HG03196 (cell line): ENCODE results near the gene CLTA.
"Not testable (repeated sequence)": the region's sequence is repeated elsewhere in the genome, so short reads cannot be mapped to it uniquely, and the experiment has no call there.

Experiments
- ATAC-seq: cut with Tn5 transposase; IDR thresholded peaks from one replicate; pipeline ENCODE4 v1.9.1; 2021; ENCODE audit not compliant: unreplicated experiment

Gene CLTA

GRCh38 chr9:36158122-36158521 lies 32.6 kb upstream of the CLTA start:
- ATAC-seq: no peak

GRCh38 chr9:36158917-36159316 lies 31.8 kb upstream of the CLTA start:
- ATAC-seq: no peak

- ATAC-seq: not testable (repeated sequence)
Observed at GRCh38 chr9:36159509-36159908, 31.2 kb upstream of the CLTA start.

DNA sequence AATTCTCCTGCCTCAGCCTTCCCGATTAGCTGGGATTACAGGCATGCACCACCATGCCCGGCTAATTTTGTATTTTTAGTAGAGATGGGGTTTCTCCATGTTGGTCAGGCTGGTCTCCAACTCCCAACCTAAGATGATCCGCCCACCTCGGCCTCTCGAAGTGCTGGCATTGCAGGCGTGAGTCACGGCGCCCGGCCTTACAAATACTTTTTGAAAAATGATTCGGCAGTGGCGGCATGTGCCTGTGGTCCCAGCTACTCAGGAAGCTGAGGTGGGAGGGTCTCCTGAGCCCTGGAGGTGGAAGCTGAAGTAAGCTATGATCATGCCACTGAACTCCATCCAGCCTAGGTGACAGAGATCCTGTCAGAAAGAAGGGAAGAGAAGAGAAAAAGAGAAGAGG lies 30.6 kb upstream of the CLTA start:
- ATAC-seq: not testable (repeated sequence)

DNA sequence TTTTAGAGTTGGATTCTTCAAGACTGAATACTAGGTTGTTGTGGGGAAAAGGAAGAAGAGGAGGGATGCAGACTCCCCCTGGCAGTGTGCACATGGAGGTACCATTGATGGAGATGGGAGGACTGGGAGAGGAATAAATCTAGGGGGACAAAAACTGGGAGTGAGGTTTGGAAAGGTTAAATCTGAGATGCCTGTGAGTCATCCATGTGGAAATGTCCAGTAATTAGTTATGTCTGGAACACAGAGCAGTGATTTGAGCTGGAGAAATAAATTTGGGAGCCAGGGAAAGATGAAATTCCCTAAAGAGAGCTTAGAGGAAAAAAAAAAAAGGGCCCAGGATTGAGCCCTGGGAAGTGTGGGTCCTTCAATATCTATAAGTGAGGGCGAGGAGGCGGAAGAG lies 29.5 kb upstream of the CLTA start:
- no peak for ATAC-seq

DNA sequence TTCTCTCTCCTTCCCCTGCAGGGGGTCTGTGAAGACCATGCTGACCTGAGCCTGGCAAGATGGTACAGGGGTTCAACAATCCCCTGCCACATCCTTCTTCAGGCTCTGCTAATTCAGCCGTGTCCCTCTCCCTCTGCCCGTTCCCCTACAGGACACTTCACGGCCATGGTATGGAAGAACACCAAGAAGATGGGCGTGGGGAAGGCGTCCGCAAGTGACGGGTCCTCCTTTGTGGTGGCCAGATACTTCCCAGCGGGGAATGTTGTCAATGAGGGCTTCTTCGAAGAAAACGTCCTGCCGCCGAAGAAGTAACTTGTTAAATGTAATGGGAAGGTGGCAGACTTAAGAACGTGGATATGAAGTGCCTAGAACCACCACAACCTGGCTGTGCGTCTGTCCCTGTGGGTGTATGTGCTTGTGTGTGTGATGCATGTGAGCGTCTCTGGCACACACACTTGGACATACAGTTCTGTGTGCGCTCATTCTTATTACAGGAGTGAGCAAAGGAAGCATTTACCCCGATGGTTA lies 28.4 kb upstream of the CLTA start:
- ATAC-seq: no peak

DNA sequence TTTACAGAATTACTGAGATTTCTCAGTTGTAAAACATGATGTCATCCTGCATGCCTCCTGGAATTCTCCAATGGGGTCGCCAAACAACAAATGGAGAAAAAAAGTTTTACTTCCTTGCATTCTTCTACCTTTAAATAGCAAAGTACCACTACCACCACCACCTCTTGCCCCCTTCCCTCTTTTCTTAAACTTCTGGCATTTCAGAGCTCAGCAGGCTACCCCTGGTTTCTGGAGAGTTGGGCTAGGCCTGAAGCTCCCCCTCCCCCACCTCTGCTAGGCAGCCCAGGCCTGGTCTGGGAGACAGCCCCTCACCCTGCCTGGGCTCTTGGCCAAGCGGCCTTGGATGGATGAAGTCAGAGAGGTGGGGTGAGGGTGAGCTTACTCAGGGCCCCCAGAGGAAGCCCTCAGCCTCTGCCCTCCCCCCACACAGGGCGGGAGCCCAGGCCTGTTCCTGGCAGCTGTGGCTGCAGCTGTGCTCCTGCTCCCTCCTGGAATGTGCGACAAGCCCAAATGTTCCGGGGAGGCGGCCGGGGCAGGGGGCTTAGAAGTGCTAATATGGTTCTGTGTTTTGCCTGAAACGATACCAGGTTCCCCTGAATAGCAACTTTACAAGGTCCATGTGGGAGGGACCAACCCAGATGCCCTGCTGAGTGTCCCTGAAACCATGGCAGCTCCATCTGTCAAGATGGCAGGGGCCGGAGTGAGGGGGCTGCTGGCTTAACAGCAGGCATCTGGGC lies 27.5 kb upstream of the CLTA start:
- no peak for ATAC-seq

DNA sequence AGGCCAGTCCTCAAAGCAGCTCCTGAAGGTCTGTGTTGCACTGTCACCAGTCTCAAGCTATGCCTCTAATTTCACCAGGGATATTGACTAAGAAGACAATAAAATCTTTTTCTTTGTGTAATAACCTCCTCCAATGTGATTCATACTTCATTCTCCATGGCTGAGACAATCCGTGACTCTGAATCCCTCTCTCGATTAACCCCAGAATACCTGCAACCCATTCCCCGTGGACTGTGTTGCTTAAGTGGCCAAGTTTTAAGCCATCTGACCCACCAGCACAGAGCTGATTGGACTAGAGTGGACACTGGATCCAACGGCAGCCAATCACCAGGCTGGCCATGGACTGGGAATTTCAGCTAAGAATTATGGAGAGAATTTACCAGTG lies 26.9 kb upstream of the CLTA start:
- no peak for ATAC-seq

GRCh38 chr9:36164372-36164771 lies 26.3 kb upstream of the CLTA start:
- ATAC-seq: no peak

DNA sequence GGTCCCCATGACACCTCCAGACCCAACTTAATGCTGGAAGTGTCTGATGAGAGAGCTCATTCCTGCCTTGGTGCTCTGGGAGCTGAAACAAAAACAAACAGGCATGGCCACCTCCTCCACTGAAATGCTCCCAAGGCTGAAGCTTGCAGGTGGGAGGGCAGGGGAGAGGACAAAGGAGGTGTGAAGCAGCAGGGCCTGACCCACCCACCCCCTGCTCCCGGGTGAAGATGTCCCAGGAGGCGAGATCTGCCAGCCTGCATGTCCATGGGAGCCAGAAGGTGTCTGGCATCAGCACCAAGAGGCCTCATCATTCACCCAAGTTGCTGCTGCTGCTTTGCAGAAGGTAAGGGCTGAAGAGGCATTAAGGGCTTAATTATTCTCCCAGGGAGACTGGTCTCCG lies 25.7 kb upstream of the CLTA start:
- no peak for ATAC-seq

DNA sequence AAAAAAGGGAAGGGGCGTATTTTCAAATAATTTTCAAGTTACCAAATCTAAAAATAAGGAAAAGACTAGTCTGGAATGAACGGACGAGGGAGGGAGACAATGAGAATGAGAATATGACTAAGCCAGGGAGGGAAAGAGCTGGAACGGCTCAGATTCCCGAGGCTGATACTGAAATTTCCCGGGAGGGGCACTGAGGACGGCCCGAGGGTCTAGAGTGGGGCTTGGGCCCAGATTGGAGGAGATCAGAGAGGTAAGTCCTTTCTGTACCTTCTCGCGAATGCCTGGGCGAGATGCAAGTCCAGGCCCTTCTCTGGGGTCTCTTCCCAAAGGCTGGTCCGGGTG lies 24.9 kb upstream of the CLTA start:
- ATAC-seq: no peak

DNA sequence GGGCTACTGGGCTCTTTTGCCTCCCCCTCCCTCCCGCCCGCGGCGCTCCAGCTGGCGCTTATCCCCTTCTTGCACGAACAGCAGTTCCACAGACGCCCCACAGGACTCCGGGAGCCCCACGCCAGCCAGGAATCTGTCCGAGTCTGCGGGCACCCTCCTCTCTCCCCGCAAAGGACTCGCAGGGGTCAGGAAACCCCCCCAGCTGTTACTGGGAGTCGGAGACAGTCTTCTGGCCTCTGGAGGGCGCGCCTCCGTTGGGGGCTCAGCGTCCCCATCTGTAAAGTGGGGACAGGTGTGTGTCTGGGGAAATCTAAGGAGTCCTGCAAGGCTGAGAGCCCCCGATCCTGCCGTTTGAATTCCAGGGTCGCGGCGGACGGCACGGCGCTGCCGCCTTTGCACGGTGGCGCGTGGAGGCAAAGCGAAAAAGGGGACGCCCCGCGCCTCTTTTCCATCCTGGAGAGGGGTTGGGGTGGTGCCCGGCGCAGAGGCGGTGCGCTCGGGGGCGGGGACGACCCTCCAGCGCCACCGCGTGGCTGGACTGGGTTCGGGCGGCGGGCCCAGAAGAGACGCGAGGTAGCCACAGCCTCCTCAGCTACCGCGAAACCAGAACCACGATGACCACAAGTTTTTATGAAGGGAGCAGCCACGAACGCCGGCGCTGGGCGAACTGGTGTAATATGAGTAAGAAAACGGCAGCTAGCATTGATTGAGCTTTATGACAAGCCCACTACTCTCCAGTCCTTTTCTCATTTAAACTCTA lies 24.4 kb upstream of the CLTA start:
- ATAC-seq: peak; percentile 86

DNA sequence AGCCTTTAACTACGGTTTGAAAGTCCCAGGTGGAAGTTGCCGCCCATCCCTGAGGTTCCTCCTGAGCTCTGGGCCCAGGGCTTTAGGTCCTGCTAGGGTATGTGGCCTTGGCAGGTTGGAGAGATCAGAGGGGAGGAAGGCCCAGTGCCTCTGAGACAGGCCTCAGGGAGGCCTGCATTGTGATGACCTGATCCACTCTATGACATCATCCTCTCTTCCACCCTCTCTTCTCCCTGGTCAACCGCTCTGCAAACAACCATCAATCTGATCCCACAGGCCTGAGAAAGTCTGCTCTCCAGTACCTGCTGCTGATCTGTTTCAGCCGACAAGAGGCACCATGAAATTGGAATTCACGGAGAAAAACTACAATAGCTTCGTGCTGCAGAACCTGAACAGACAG lies 21.6 kb upstream of the CLTA start, which contains the start of gene CCIN:
TSS of gene CCIN (plus strand) at position 223 of the 400 bp plus-strand sequence. CDS start at position 338, 115 bp downstream.
- ATAC-seq: no peak

DNA sequence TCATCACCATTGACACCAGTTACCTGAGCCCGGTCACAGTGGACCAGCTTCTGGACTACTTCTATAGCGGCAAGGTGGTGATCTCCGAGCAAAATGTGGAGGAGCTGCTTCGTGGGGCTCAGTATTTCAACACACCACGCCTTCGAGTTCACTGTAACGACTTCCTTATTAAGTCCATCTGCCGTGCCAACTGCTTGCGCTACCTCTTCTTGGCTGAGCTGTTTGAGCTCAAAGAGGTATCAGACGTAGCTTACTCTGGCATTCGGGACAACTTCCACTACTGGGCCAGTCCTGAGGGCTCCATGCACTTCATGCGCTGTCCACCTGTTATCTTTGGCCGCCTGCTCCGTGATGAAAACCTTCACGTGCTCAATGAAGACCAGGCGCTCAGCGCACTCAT lies 21.0 kb upstream of the CLTA start:
- ATAC-seq: no peak

DNA sequence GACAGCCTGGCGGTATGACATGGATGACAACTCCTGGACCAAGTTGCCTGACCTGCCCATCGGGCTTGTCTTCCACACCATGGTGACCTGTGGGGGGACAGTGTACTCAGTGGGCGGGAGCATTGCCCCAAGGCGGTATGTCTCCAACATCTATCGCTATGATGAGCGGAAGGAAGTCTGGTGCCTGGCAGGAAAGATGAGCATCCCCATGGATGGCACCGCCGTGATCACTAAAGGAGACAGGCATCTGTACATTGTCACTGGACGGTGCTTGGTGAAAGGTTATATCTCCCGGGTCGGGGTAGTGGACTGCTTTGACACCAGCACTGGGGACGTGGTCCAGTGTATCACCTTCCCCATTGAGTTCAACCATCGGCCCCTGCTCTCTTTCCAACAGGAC lies 20.2 kb upstream of the CLTA start:
- ATAC-seq: no peak

GRCh38 chr9:36173861-36174260 lies 16.9 kb upstream of the CLTA start:
- ATAC-seq: no peak

- no peak for ATAC-seq
Observed at GRCh38 chr9:36174271-36174670, 16.4 kb upstream of the CLTA start.

DNA sequence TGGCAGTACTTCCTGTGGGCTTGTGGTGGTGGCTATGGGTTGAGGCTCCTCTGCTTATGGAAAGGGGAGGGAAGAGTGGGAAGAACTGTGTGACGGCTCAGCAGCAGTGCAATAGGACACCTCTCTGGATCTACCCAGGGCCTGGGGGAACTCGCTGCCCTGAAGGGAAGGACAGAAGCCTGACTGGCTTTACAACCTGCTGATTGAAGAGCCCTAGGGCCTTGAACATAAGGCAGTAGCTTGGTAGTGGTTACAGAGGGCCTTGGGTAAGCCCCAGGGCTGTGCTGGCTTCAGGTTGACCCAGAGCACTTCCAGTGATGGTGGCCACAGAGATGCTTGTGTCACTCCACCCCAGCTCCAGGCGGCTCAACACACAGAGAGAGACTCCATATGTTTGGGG lies 16.0 kb upstream of the CLTA start:
- ATAC-seq: no peak

DNA sequence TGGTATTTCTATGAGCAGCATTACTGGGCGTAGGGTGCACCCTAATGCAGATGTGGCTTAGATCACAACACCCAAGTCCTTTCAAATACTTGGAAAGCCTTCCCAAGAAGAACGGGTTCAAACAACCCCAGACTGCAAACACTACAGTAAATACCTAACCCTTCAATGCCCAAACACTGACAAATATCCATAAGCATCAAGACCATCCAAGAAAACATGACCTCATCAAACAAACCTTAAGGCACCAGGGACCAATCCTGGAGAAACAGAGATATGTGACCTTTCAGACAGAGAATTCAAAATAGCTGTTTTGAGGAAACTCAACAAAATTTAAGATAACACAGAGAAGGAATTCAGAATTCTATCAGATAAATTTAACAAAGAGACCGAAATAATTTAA lies 15.5 kb upstream of the CLTA start:
- ATAC-seq: not testable (repeated sequence)

DNA sequence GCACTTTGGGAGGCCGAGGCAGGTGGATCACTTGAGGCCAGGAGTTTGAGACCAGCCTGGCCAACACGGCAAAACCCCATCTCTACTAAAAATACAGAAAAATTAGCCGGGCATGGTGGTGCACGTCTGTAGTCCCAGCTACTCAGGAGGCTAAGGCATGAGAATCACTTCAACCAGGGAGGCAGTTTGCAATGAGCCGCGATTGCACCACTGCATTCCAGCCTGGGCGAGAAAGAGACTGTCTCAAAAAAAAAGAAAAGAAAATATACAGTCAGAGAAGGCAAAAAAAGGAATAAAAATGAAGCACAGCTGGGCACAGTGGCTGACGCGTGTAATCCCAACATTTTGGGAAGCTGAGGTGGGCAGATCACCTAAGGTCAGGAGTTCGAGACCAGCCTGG lies 14.2 kb upstream of the CLTA start:
- ATAC-seq: not testable (repeated sequence)

DNA sequence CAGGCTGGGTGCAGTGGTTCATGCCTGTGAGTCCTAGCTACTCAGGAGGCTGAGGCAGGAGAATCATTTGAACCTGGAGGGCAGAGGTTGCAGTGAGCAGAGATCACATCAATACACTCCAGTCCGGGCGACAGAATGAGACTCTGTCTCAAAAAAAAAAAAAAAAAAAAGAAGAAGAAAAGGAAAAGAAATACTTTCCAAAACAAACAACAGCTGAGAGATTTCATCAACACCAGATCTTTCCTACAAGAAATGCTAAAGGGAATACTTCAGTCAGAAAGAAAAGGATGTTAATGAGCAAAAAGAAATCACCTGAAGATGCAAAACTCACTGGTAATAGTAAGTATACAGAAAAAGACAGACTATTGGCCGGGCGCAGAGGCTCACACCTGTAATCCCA lies 13.2 kb upstream of the CLTA start:
- ATAC-seq: no peak

DNA sequence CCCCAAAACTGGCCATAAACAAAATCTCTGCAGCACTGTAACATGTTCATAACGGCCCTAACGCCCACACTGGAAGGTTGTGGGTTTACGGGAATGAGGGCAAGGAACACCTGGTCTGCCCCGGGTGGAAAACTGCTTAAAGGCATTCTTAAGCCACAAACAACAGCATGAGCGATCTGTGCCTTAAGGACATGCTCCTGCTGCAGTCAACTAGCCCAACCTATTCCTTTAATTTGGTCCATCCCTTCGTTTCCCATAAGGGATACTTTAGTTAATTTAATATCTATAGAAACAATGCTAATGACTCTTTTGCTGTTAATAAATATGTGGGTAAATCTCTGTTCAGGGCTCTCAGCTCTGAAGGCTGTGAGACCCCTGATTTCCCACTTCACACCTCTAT lies 10.5 kb upstream of the CLTA start:
- not testable (repeated sequence) for ATAC-seq
